ENCODE data around the gene SFXN5.

GRCh38 chr2:73033766-73034381 lies 37.6 kb downstream of the SFXN5 start:
- TF ChIP-seq, protein P1, sequence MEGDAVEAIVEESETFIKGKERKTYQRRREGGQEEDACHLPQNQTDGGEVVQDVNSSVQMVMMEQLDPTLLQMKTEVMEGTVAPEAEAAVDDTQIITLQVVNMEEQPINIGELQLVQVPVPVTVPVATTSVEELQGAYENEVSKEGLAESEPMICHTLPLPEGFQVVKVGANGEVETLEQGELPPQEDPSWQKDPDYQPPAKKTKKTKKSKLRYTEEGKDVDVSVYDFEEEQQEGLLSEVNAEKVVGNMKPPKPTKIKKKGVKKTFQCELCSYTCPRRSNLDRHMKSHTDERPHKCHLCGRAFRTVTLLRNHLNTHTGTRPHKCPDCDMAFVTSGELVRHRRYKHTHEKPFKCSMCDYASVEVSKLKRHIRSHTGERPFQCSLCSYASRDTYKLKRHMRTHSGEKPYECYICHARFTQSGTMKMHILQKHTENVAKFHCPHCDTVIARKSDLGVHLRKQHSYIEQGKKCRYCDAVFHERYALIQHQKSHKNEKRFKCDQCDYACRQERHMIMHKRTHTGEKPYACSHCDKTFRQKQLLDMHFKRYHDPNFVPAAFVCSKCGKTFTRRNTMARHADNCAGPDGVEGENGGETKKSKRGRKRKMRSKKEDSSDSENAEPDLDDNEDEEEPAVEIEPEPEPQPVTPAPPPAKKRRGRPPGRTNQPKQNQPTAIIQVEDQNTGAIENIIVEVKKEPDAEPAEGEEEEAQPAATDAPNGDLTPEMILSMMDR (IDR thresholded peaks at IDR 0.05; ENCODE audit: insufficient read depth, low read length, poor library complexity, severe bottlenecking): no peak
- TF ChIP-seq EZH2phosphoT487 (conservative IDR thresholded peaks at IDR 0.05; ENCODE audit: low read length): no peak
